Measurements from ENCODE around the gene NOS1AP.

DNA sequence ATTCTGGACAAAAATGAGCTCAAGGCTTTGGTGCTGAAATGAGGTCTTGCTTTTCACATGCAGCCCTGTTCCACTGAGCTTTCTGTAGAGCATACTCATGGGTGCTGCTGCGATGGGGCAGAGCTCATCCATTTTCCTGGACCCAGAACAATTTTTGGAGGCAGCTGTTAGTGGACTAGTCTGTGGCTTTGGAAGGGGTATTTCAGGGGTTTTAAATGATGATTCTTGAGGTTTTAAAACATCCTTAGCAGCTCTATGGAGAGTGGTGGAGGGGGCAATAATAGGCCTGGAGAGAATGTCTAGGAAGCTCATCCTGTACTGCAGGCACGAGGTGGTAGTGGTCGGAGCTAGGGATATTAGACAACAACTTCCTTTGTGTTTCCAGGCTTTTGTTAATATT, 16.5 kb downstream of the NOS1AP start:
- TF ChIP-seq, protein P1, sequence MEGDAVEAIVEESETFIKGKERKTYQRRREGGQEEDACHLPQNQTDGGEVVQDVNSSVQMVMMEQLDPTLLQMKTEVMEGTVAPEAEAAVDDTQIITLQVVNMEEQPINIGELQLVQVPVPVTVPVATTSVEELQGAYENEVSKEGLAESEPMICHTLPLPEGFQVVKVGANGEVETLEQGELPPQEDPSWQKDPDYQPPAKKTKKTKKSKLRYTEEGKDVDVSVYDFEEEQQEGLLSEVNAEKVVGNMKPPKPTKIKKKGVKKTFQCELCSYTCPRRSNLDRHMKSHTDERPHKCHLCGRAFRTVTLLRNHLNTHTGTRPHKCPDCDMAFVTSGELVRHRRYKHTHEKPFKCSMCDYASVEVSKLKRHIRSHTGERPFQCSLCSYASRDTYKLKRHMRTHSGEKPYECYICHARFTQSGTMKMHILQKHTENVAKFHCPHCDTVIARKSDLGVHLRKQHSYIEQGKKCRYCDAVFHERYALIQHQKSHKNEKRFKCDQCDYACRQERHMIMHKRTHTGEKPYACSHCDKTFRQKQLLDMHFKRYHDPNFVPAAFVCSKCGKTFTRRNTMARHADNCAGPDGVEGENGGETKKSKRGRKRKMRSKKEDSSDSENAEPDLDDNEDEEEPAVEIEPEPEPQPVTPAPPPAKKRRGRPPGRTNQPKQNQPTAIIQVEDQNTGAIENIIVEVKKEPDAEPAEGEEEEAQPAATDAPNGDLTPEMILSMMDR (IDR thresholded peaks at IDR 0.05; ENCODE audit: low read length) = no peak
- no peak for TF ChIP-seq EZH2 (IDR thresholded peaks at IDR 0.05; ENCODE audit: borderline replicate concordance, low read length)

Measured in OCI-LY1 (cell line).